ENCODE measurements around the gene TRIP11.
"Not testable (repeated sequence)": the region's sequence is repeated elsewhere in the genome, so short reads cannot be mapped to it uniquely, and the experiment has no call there.

The TRIP11 gene

DNA sequence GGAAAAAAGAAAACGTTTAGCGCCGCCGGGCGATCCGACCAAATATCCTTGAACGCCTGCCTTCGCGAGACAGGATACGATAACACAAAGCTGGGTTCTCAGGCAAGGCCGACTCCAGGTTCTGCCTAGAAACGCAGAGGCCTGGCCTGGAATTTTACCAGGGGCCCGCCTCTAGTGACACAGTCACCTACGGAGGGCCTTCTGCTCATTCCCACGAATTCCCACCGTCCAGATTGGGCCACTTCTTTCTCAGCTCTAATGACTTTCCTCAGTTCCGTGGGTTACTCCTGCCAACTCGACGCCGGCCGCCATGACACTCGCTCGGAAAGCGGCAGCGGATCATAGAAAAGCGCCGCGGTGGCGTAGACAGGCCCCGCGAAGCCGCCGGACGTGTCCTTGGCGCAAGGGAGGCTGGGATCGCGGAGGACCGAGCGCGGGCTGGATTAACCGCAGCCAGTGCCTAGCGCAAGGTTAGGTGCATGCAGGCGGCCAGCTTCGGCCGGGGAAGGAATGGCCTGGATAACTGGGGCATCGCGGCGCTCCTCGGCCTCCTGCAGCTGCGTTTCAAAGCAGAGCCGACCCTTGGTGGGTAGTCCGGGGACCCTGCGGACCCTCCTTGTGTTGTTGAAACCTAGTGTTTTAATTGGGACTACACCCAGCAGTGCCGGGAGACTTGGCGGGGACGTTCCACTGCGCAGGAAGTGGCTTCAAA, at the start of gene TRIP11:
TRIP11 (minus strand) TSS at position 341 of the 712 bp plus-strand sequence. CDS start 374 bp downstream, outside the sequence.
- peak; percentile 96 for DNase-seq (ENCODE audit: low read depth)
- TF ChIP-seq POLR2A (IDR thresholded peaks at IDR 0.05; ENCODE audit: extremely low read depth, insufficient read length) (peak; percentile 91), MAX (IDR thresholded peaks at IDR 0.05; ENCODE audit: low read depth, low read length) (0 out of 2 replicates have a peak, but pooled peaks have one; percentile 22), MYC (IDR thresholded peaks at IDR 0.05; ENCODE audit: low read depth, low read length) (peak; percentile 73)
- TF ChIP-seq, protein P1, sequence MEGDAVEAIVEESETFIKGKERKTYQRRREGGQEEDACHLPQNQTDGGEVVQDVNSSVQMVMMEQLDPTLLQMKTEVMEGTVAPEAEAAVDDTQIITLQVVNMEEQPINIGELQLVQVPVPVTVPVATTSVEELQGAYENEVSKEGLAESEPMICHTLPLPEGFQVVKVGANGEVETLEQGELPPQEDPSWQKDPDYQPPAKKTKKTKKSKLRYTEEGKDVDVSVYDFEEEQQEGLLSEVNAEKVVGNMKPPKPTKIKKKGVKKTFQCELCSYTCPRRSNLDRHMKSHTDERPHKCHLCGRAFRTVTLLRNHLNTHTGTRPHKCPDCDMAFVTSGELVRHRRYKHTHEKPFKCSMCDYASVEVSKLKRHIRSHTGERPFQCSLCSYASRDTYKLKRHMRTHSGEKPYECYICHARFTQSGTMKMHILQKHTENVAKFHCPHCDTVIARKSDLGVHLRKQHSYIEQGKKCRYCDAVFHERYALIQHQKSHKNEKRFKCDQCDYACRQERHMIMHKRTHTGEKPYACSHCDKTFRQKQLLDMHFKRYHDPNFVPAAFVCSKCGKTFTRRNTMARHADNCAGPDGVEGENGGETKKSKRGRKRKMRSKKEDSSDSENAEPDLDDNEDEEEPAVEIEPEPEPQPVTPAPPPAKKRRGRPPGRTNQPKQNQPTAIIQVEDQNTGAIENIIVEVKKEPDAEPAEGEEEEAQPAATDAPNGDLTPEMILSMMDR (IDR thresholded peaks at IDR 0.05; ENCODE audit: low read depth, low read length) = no peak
- H3K4me3 ChIP-seq (ENCODE audit: low read depth, low read length) = peak within 1 kb of the TSS; percentile 77

- no peak for DNase-seq (ENCODE audit: low read depth)
Observed at GRCh38 chr14:92088494-92088893, 48.6 kb upstream of the TRIP11 start.

GRCh38 chr14:92074555-92074954, 34.7 kb upstream of the TRIP11 start:
- no peak overlapping the region for H3K4me3 ChIP-seq (ENCODE audit: low read depth, low read length)
- DNase-seq (ENCODE audit: low read depth) = no peak
- no peak for TF ChIP-seq MAX (IDR thresholded peaks at IDR 0.05; ENCODE audit: low read depth, low read length)
- TF ChIP-seq POLR2A (IDR thresholded peaks at IDR 0.05; ENCODE audit: extremely low read depth, insufficient read length) = no peak
- no peak for TF ChIP-seq MYC (IDR thresholded peaks at IDR 0.05; ENCODE audit: low read depth, low read length)
- TF ChIP-seq, protein P1 (IDR thresholded peaks at IDR 0.05; ENCODE audit: low read depth, low read length) = no peak

More at GRCh38 chr14:92088494-92088893, 48.6 kb upstream of the TRIP11 start:
- no peak for TF ChIP-seq POLR2A (IDR thresholded peaks at IDR 0.05; ENCODE audit: extremely low read depth, insufficient read length)
- TF ChIP-seq, protein P1 (IDR thresholded peaks at IDR 0.05; ENCODE audit: low read depth, low read length) = no peak
- no peak for TF ChIP-seq MAX (IDR thresholded peaks at IDR 0.05; ENCODE audit: low read depth, low read length)
- TF ChIP-seq MYC (IDR thresholded peaks at IDR 0.05; ENCODE audit: low read depth, low read length) = no peak
- no peak overlapping the region for H3K4me3 ChIP-seq (ENCODE audit: low read depth, low read length)

DNA sequence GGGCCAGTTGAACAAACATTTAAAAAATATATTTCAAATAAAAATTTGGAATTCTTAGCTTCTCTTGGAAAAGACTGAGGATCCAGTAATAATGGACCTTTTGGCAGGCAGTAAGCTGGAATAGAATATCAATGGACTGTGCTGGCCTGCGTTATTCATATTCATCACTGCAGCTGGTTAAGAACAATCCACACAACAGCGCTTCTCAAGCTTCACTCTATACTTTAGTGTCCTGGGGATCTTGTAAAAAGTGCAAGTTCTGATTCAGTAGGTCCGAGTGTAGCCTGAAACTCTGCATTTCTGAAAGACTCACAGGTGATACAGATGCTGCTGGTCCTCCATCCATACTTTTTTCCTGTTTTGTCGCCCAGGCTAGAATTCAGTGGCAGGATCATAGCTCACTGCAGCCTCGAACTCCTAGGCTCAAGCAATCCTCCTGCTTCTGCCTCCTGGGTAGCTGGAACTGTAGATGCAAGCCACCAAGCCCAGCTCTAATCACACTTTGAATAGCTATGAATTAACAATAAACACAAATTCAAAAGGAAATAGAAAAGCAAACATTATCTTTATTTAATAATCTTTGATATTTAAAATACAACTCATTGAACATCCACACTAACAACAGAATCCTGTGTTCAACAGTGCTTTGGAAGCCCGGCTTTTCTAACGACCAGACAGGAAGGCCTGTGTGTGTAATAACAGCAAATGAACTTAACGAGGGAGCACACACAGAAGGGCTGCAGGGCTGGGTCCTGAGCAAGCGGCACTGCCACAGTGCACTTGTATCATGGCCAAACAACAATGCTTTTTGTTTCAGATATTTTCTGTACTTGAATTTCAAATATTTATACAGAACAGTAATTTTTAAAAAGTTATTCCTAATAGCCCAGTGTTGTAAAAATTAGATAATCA, 18.4 kb upstream of the TRIP11 start:
- DNase-seq (ENCODE audit: low read depth) = no peak
- no peak overlapping the region for H3K4me3 ChIP-seq (ENCODE audit: low read depth, low read length)
- no peak for TF ChIP-seq POLR2A (IDR thresholded peaks at IDR 0.05; ENCODE audit: extremely low read depth, insufficient read length)
- TF ChIP-seq, protein P1 (IDR thresholded peaks at IDR 0.05; ENCODE audit: low read depth, low read length) = no peak
- TF ChIP-seq MAX (IDR thresholded peaks at IDR 0.05; ENCODE audit: low read depth, low read length) = no peak

DNA sequence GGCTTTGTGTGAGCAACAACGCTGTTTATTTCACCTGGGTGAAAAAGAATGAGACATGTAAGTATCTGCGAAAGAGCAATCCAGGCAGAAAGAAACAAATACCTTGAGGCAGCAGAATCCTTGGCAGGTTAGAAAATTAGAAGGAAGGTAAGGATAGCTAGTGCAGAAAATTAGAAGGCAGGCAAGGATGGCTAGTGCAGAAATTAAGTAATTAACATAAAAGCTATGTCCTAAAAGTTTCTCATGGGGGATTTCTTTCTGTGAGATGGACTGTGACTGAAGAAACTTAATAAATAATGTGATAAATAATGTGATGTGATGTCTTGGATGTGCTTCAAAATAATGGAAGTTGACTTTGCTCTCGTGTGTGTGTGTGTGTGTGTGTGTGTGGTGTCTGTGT, 9.9 kb upstream of the TRIP11 start:
- no peak for DNase-seq (ENCODE audit: low read depth)
- no peak overlapping the region for H3K4me3 ChIP-seq (ENCODE audit: low read depth, low read length)
- TF ChIP-seq, protein P1 (IDR thresholded peaks at IDR 0.05; ENCODE audit: low read depth, low read length) = no peak
- TF ChIP-seq MAX (IDR thresholded peaks at IDR 0.05; ENCODE audit: low read depth, low read length) (no peak), MYC (IDR thresholded peaks at IDR 0.05; ENCODE audit: low read depth, low read length) (no peak), POLR2A (IDR thresholded peaks at IDR 0.05; ENCODE audit: extremely low read depth, insufficient read length) (no peak)

DNA sequence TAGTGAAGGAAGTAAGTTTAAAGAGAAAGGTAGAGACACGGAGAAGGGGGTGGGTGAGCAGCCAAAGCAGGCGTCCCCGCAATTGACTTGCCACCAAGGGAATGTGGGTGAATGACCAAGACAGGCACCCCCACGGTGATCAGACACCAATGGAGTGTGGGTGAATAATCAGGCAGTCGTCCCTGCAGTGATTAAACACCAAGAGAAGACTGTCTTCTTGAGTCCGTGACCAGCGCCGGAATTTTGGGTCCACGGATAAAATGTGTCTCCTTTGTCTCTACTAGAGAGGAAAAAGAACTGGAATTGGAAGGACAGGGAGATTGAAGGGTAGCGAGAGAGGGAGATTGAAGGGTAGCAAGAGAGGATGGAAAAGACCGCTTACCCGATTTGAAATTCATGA, 9.4 kb upstream of the TRIP11 start:
- not testable (repeated sequence) for H3K4me3 ChIP-seq (ENCODE audit: low read depth, low read length); DNase-seq (ENCODE audit: low read depth)

- not testable (repeated sequence) for DNase-seq (ENCODE audit: low read depth); H3K4me3 ChIP-seq (ENCODE audit: low read depth, low read length)
Observed at GRCh38 chr14:92045904-92046303, 6.0 kb upstream of the TRIP11 start.

DNA sequence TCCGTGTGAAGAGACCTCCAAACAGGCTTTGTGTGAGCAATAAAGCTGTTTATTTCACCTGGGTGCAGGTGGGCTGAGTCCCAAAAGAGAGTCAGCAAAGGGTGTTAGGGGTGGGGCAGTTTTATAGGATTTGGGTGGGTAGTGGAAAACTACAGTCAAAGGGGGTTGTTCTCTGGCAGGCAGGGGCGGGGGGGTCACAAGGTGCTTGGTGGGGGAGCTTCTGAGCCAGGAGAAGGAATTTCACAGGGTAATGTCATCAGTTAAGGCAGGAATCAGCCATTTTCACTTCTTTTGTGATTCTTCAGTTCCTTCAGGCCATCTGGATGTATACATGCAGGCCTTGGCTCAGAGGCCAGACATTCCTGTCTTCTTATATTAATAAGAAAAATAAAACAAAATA, 1.9 kb upstream of the TRIP11 start:
- H3K4me3 ChIP-seq (ENCODE audit: low read depth, low read length); DNase-seq (ENCODE audit: low read depth): not testable (repeated sequence)
